Cardiac fibroblast (primary cell): ENCODE data around the gene LAMP1.

Experiments used
- DNase-seq, 2 donors: peaks; one replicate each; pipeline versions ENCODE4 v3.0.0 to v3.0.0-alpha.2; 2010; ENCODE audit warnings: low read depth in 2 of 2
- H3K4me3 ChIP-seq, 2 donors: replicated peaks in 1 of 2; 1 replicate in 1 of 2; 2 replicates in 1 of 2; pipeline ENCODE4 v1.5.1; 2011; ENCODE audit warnings: low read depth in 2 of 2, low read length in 2 of 2, mild to moderate bottlenecking in 2 of 2, moderate library complexity in 1 of 2
- TF ChIP-seq, protein P1 (sequence below): IDR thresholded peaks from one replicate; pipeline ENCODE4 v1.5.1; 2011; ENCODE audit warnings: low read depth, mild to moderate bottlenecking, low read length, inconsistent platforms

The LAMP1 gene

DNA sequence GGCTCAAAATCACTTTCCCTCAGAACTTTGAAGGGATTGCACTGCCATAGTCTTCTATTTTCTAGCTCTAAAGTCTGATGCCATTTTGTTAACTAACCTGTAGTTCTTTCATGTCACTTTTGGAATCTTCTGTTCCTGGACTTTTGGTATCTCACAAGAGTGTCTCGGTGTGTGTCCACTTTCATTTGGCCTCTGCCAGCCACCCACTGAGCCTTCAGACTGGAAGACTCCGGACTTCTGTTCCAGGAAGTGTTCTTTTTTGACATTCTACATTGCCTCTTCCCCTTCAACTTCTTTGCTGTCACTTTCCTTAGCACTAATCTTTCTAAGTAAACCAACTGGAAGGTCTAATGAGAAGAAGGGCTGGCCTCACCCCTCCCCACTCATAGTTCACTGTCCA is 25.0 kb upstream of the LAMP1 start:
- TF ChIP-seq, protein P1, sequence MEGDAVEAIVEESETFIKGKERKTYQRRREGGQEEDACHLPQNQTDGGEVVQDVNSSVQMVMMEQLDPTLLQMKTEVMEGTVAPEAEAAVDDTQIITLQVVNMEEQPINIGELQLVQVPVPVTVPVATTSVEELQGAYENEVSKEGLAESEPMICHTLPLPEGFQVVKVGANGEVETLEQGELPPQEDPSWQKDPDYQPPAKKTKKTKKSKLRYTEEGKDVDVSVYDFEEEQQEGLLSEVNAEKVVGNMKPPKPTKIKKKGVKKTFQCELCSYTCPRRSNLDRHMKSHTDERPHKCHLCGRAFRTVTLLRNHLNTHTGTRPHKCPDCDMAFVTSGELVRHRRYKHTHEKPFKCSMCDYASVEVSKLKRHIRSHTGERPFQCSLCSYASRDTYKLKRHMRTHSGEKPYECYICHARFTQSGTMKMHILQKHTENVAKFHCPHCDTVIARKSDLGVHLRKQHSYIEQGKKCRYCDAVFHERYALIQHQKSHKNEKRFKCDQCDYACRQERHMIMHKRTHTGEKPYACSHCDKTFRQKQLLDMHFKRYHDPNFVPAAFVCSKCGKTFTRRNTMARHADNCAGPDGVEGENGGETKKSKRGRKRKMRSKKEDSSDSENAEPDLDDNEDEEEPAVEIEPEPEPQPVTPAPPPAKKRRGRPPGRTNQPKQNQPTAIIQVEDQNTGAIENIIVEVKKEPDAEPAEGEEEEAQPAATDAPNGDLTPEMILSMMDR: no peak
- DNase-seq: no peak
- H3K4me3 ChIP-seq: no peak overlapping the region

DNA sequence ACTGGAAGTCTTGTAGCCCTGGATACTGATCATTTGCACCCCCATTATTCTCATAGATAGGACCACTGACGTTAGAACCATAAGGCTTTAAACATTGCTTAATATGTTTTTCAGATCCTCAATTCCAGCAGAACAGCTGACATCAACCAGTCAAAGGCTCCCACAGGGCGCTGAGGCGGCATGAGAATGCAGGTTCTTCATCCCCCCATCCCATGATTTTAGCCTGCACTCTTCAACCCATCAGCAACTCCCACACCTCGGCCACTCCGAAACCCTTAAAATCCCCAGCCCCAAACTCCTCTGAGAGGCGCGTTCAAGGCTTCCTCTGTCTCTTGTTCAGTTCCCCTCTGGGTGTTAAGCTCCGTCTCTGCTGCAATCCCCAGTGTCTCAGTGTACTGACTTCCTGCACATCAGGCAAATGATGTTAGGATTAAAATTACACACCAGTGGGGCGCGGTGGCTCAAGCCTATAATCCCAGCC is 24.3 kb upstream of the LAMP1 start:
- TF ChIP-seq, protein P1: no peak
- no peak overlapping the region for H3K4me3 ChIP-seq
- no peak for DNase-seq

DNA sequence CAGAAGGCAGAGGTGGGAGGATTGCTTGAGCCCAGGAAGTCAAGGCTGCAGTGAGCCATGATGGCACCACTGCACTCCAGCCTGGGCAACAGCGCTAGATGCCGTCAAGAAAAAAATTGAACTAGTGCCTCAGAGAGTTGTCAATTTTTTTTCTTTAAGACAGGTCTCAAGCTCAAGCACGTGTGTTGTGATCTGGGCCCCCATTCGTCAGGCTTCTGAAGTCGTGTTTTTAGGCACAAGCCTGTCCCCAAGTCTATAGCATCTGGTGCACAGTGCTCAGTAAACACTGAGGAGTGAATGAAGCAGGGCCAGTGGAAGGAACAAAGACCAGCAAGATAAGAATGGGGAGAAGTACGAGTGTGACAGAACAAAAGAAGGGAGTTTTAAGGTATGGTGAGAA is 23.7 kb upstream of the LAMP1 start:
- DNase-seq: no peak
- TF ChIP-seq, protein P1: no peak
- H3K4me3 ChIP-seq: no peak overlapping the region

DNA sequence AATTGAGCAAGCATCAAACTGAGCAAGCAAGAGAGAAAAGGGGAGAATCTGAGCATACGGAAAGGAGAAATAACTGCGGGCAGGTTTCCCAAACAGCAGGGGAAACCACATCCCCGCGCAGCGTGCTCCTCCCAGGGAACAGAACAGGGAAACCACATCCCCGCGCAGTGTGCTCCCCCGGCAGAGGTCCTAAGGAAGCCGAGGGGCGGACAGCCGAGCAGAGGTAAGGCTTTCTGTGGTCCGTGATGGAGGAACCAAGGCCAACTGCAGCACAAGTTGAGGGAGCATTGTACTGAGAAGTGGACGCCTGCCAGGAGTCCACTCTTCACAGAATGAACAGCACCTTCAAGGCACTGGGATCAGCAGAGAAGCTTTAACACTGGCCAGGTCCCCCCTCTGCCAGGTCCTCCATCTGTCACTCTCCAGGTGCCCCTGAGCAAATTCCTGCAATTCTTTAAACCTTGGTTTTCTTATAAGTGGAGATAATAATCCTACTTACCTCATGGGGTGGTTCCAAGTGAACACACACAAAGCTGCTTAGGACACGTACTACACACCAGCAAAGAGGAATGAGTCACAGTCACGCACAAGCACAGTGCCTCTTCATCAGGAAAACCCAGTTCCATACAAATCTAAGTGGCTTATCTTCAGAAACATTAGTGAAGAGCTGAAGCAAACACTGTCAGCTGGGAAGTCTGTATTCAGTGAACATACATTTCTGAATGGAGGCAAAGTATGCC is 23.0 kb upstream of the LAMP1 start:
- DNase-seq: peak; percentile 55 to 82
- TF ChIP-seq, protein P1: no peak
- H3K4me3 ChIP-seq: no peak overlapping the region

DNA sequence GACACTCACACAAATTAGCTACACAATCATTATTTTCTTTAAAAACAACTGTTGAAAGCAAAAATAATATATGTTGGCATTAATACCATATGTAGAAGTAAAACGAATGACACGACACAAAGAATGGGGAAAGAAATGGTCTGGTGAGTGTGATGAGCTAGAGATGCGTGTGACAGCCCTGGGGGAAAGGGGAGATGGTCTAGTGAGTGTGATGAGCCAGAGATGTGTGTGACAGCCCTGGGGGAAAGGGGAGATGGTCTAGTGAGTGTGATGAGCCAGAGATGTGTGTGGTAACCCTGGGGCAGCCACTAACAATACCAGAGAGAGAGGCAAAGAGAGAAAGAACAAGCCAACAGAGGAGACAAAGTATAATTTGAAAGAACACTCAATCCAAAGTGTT is 22.3 kb upstream of the LAMP1 start:
- DNase-seq: no peak
- H3K4me3 ChIP-seq: no peak overlapping the region
- TF ChIP-seq, protein P1: no peak

DNA sequence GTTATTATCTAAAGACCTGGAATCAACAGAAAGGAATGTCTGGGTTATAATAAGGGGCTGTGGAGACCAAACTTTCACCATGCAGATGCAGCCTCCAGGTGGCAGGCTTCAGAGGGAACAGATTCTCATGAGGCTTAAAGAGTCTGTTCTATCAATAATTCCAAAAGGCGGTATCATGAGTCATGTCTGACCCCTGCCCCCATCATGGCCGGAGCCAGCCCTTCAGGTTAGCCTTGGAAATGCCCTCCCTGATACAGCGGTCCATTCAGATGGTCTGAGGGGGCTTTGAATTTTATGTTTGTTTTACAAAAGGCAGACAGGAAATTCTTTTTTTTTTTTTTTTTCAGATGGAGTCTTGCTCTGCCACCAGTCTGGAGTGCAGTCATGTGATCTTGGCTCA is 21.7 kb upstream of the LAMP1 start:
- DNase-seq: peak; percentile 66 to 76
- TF ChIP-seq, protein P1: peak; percentile 61
- H3K4me3 ChIP-seq: no peak overlapping the region

DNA sequence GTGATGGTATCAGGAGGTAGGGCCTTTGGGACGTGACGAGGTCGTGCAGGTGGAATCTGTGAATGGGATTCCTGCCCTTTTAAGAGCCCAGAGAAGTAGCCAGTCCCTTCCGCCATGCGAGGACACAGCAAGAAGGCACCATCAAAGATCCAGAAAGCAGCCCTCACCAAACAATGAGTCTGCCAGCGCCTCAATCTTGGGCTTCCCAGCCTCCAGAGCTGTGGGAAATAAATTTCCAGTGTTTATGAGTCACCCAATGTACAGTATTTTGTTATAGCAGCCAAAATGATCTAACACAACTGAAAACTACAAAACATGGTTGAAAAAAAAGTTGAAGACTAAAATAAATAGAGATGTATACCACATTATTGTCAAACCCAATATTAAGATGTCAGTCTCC is 16.9 kb upstream of the LAMP1 start:
- TF ChIP-seq, protein P1: no peak
- no peak overlapping the region for H3K4me3 ChIP-seq
- no peak for DNase-seq
